Osteocyte (in vitro differentiated cells): Measurements from ENCODE around the gene NFIB. TPM values are rescaled to one million over a fixed set of nuclear protein-coding genes. Genes with fewer than 3 reads are reported as not detected.

ENCODE experiments used
- DNase-seq: peaks from one replicate; pipeline ENCODE4 v3.0.0; 2021; ENCODE audit warnings: mixed read lengths; ENCODE audit not compliant: unreplicated experiment; ENCODE audit errors: extremely low spot score
- H3K27ac Mint-ChIP-seq: one replicate; pipeline ENCODE4 v1.8.0; 2021; ENCODE audit warnings: mild to moderate bottlenecking, mixed read lengths; ENCODE audit not compliant: unreplicated experiment
- H3K27me3 Mint-ChIP-seq: one replicate; pipeline ENCODE4 v1.8.0; 2021; ENCODE audit warnings: mixed read lengths; ENCODE audit not compliant: unreplicated experiment
- H3K36me3 Mint-ChIP-seq: one replicate; pipeline ENCODE4 v1.8.0; 2021; ENCODE audit warnings: mixed read lengths; ENCODE audit not compliant: unreplicated experiment
- H3K4me1 Mint-ChIP-seq: one replicate; pipeline ENCODE4 v1.8.0; 2021; ENCODE audit warnings: mixed read lengths; ENCODE audit not compliant: unreplicated experiment
- H3K4me3 Mint-ChIP-seq: one replicate; pipeline ENCODE4 v1.8.0; 2021; ENCODE audit warnings: mild to moderate bottlenecking, moderate library complexity, mixed read lengths; ENCODE audit not compliant: unreplicated experiment
- H3K9me3 Mint-ChIP-seq: one replicate; pipeline ENCODE4 v1.8.0; 2021; ENCODE audit warnings: mixed read lengths; ENCODE audit not compliant: unreplicated experiment
- total RNA-seq: library from RNA; stranded (reverse); gene quantifications from 2 replicates; pipeline ENCODE4 v1.2.1, GENCODE V29; 2021
- TF ChIP-seq, protein P1 (sequence below): fragments of 200-600 bp; sonication (generic); IDR thresholded peaks from 2 replicates; pipeline ENCODE4 v1.5.0; 2021; ENCODE audit warnings: antibody characterized with exemption, mild to moderate bottlenecking, moderate library complexity

NFIB gene
- total RNA-seq, 1 donor from 2014 or later, result 36.1 TPM

DNA sequence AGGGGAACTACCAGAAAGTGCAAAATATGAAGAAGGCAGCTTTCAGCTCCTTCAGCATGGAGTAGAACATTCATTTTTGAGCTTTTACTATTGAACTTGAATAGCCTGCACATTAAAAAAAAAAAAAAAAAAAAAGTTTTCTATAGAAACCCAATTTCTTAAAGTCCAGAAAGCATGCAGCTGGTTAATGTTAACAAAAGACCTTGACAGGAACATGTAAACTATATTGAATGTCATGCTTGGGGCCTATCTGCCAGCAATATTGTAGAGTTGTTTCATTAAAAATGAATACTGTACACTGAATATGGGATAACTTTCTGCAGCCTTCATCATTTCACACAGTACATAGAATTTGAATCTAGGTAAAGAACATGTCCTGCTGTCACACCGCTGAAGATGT is 230.6 kb downstream of the NFIB start:
- H3K27me3 Mint-ChIP-seq, result no peaks in the 10 kb centered on the region

DNA sequence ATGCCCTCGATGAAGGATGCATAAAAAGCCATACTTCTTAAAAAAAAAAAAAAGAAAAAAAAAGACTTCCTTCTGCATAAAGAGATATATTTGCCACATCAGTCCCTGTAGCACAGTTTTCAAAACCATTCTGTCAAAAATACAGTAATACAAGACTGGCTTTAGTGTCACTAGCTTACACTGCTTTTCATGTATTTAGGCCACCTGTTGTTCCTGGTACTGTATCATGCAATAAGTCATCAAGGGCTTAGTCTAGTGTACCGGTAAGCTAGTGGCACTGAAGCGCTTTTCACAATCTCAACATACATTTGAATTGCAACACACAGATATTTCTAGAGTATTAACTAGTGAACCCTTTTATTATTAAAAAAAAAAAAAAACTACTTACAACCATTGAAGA is 231.2 kb downstream of the NFIB start:
- DNase-seq, result no peak
- TF ChIP-seq, protein P1, sequence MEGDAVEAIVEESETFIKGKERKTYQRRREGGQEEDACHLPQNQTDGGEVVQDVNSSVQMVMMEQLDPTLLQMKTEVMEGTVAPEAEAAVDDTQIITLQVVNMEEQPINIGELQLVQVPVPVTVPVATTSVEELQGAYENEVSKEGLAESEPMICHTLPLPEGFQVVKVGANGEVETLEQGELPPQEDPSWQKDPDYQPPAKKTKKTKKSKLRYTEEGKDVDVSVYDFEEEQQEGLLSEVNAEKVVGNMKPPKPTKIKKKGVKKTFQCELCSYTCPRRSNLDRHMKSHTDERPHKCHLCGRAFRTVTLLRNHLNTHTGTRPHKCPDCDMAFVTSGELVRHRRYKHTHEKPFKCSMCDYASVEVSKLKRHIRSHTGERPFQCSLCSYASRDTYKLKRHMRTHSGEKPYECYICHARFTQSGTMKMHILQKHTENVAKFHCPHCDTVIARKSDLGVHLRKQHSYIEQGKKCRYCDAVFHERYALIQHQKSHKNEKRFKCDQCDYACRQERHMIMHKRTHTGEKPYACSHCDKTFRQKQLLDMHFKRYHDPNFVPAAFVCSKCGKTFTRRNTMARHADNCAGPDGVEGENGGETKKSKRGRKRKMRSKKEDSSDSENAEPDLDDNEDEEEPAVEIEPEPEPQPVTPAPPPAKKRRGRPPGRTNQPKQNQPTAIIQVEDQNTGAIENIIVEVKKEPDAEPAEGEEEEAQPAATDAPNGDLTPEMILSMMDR, result no peak
- no peak overlapping the region for H3K27ac Mint-ChIP-seq
- H3K36me3 Mint-ChIP-seq, result peaks cover 8% of the 10 kb centered on the region
- no peaks in the 10 kb centered on the region for H3K27me3 Mint-ChIP-seq
- peaks cover 9% of the 10 kb centered on the region for H3K4me1 Mint-ChIP-seq
- no peak overlapping the region for H3K4me3 Mint-ChIP-seq
- H3K9me3 Mint-ChIP-seq, result no peaks in the 10 kb centered on the region

More for the DNA sequence above, 230.6 kb downstream of the NFIB start:
- H3K36me3 Mint-ChIP-seq, result peaks cover 8% of the 10 kb centered on the region
- peaks cover 9% of the 10 kb centered on the region for H3K4me1 Mint-ChIP-seq
- no peaks in the 10 kb centered on the region for H3K9me3 Mint-ChIP-seq
- H3K27ac Mint-ChIP-seq, result no peak overlapping the region
- H3K4me3 Mint-ChIP-seq, result no peak overlapping the region
- TF ChIP-seq, protein P1, result no peak
- DNase-seq, result no peak

DNA sequence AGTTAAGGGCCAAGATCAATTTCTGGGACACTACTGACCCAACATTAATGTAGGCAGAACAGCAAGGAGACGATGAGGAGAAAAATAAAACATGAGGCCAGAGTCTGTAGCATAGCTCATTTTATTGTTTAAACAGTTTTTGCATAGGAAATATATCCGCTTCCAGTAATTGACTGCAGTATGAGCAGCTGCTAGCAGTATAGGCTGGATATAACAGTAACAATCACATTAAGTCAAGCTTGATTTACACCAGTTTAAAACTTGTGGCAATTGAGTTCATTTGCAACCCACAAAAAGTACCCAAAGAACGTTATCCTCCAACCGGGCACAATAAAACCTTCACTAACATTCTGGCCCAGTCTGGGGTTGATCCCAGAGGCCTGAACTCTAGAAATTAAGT is 232.2 kb downstream of the NFIB start:
- peaks cover 8% of the 10 kb centered on the region for H3K36me3 Mint-ChIP-seq
- H3K4me1 Mint-ChIP-seq, result peaks cover 9% of the 10 kb centered on the region
- H3K9me3 Mint-ChIP-seq, result no peaks in the 10 kb centered on the region
- H3K4me3 Mint-ChIP-seq, result no peak overlapping the region
- H3K27me3 Mint-ChIP-seq, result no peaks in the 10 kb centered on the region
- TF ChIP-seq, protein P1, result no peak
- H3K27ac Mint-ChIP-seq, result no peak overlapping the region
- no peak for DNase-seq

DNA sequence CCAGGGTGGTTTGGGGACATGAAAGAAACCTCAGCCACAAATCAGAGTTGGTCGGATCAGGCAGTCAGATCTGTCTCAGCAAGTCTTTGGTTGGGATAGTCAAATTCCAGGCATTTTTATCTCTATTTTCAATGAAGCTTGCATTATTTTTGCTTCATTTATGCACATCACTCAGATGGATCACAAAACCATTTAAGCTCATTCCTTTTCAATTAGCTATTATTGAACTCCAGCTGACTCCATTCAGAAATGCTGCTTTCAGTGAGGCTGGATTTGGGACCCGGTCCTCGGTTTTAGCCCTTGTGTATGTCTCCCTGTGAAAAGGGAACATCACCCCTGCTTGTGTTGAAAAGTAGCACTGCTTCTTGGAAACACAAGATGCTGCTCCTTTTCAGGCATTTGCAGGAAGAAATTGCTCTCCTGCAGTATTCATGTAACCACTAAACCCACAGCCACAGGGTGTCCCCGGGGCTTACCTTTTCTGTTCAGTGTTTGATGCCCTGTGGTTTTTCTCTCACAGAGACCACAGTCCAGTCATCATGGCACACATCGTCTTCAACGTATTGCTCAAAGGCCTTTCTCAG is 232.9 kb downstream of the NFIB start:
- Mint-ChIP-seq H3K27me3 (no peaks in the 10 kb centered on the region), H3K4me1 (peaks cover 9% of the 10 kb centered on the region), H3K36me3 (peaks cover 7% of the 10 kb centered on the region), H3K4me3 (no peak overlapping the region), H3K27ac (no peak overlapping the region), H3K9me3 (no peaks in the 10 kb centered on the region)
- TF ChIP-seq, protein P1, result no peak
- DNase-seq, result no peak

DNA sequence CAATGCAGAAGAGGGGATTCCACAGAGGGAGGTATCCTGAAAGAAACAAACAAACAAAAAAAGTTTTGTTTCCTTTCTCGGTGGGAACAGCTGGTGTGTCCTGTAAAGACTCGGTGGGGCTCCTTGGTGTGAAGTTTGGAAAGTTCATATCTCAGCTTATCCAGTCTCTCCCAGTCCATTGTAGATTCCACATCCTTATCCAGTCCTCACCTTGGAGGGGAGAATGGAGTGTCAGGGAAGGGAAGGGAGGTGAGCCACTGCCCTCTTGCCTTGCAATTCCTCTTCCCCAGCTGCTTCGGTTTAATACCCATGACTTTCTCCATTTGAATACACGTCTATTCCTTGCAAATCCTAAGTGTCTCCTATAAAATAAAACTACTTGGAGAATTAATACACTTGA is 234.5 kb downstream of the NFIB start:
- TF ChIP-seq, protein P1, result no peak
- Mint-ChIP-seq H3K27ac (no peak overlapping the region), H3K9me3 (peaks cover 7% of the 10 kb centered on the region), H3K27me3 (no peaks in the 10 kb centered on the region), H3K36me3 (peaks cover under 1% of the 10 kb centered on the region), H3K4me1 (peaks cover 9% of the 10 kb centered on the region), H3K4me3 (no peak overlapping the region)
- DNase-seq, result no peak
